SK-N-SH treated with all-trans-retinoic acid at 6 μM for 48 hours (cell line): ENCODE results near the gene MEIS1.

Source experiments
- ATAC-seq: fragments of 200-7000 bp; cut with Tn5 transposase; 3 replicates; pipeline ENCODE4 v1.9.1; 2020; ENCODE audit warnings: mild to moderate bottlenecking, moderate library complexity
- ARNTL ChIP-seq: fragments of 450-650 bp; formaldehyde crosslinking; IDR thresholded peaks from 2 replicates; pipeline ENCODE4 v1.5.0; 2020; ENCODE audit warnings: low read depth, mild to moderate bottlenecking, moderate library complexity, borderline replicate concordance
- BACH2 ChIP-seq: fragments of 250-450 bp; sonication (Bioruptor Pico); IDR thresholded peaks from 2 replicates; pipeline ENCODE4 v1.9.0; 2021; ENCODE audit warnings: mild to moderate bottlenecking, borderline replicate concordance
- CREB5 ChIP-seq: fragments of 250-450 bp; sonication (Bioruptor Pico); IDR thresholded peaks from 2 replicates; pipeline ENCODE4 v1.5.1; 2020; ENCODE audit warnings: low read depth, mild to moderate bottlenecking, moderate library complexity
- CSDC2 ChIP-seq: fragments of 250-450 bp; sonication (Bioruptor Pico); IDR thresholded peaks from 2 replicates; pipeline ENCODE4 v1.5.0; 2020; ENCODE audit warnings: mild to moderate bottlenecking, moderate library complexity
- CSRNP3 ChIP-seq: fragments of 250-450 bp; sonication (Bioruptor Pico); IDR thresholded peaks from 2 replicates; pipeline ENCODE4 v1.5.1; 2021; ENCODE audit warnings: mild to moderate bottlenecking, moderate library complexity
- ESRRG ChIP-seq: fragments of 250-450 bp; sonication (Bioruptor Pico); IDR thresholded peaks from 2 replicates; pipeline ENCODE4 v1.6.1; 2021; ENCODE audit warnings: mild to moderate bottlenecking
- GLIS3 ChIP-seq: fragments of 250-450 bp; sonication (Bioruptor Pico); IDR thresholded peaks from 2 replicates; pipeline ENCODE4 v1.5.0; 2020; ENCODE audit warnings: mild to moderate bottlenecking, moderate library complexity
- ISL1 ChIP-seq: fragments of 250-450 bp; sonication (Bioruptor Pico); IDR thresholded peaks from 2 replicates; pipeline ENCODE4 v2.1.2; 2022; ENCODE audit warnings: mild to moderate bottlenecking, moderate library complexity
- PATZ1 ChIP-seq: fragments of 250-450 bp; sonication (Bioruptor Pico); IDR thresholded peaks from 2 replicates; pipeline ENCODE4 v1.8.0; 2020; ENCODE audit warnings: mild to moderate bottlenecking, moderate library complexity, borderline replicate concordance
- POU6F1 ChIP-seq: fragments of 250-450 bp; sonication (Bioruptor Pico); IDR thresholded peaks from 2 replicates; pipeline ENCODE4 v1.8.0; 2021; ENCODE audit warnings: low read depth, mild to moderate bottlenecking, moderate library complexity, borderline replicate concordance
- RARB ChIP-seq: fragments of 250-450 bp; sonication (Bioruptor Pico); IDR thresholded peaks from 2 replicates; pipeline ENCODE4 v1.8.0; 2021; ENCODE audit warnings: mild to moderate bottlenecking, moderate library complexity
- SNAI2 ChIP-seq: fragments of 250-450 bp; sonication (Bioruptor Pico); IDR thresholded peaks from 2 replicates; pipeline ENCODE4 v1.5.0; 2020; ENCODE audit warnings: mild to moderate bottlenecking, moderate library complexity
- TCF4 ChIP-seq: fragments of 250-450 bp; sonication (Bioruptor Pico); IDR thresholded peaks from 2 replicates; pipeline ENCODE4 v1.8.0; 2021; ENCODE audit warnings: mild to moderate bottlenecking, moderate library complexity, borderline replicate concordance
- TSHZ2 ChIP-seq: fragments of 250-450 bp; sonication (Bioruptor Pico); IDR thresholded peaks from 2 replicates; pipeline ENCODE4 v1.5.0; 2020; ENCODE audit warnings: mild to moderate bottlenecking, moderate library complexity
- ZC3H10 ChIP-seq: fragments of 250-450 bp; sonication (Bioruptor Pico); IDR thresholded peaks from 2 replicates; pipeline ENCODE4 v1.5.1; 2021; ENCODE audit warnings: mild to moderate bottlenecking, moderate library complexity
- ZNF565 ChIP-seq: fragments of 450-650 bp; formaldehyde crosslinking; conservative IDR thresholded peaks from 2 replicates; pipeline ENCODE4 v1.5.0; 2020; ENCODE audit warnings: low read depth, mild to moderate bottlenecking, moderate library complexity
- ZNF8 ChIP-seq: fragments of 450-650 bp; formaldehyde crosslinking; IDR thresholded peaks from 2 replicates; pipeline ENCODE4 v1.5.0; 2020; ENCODE audit warnings: mild to moderate bottlenecking, moderate library complexity

Gene MEIS1

GRCh38 chr2:66560683-66561082 is 125.8 kb downstream of the MEIS1 start:
- no peak for ATAC-seq
- TF ChIP-seq PATZ1 (CRISPR knock-in tag): no peak
- TF ChIP-seq GLIS3 (CRISPR knock-in tag): no peak
- no peak for TF ChIP-seq ISL1 (CRISPR knock-in tag)
- TF ChIP-seq SNAI2: no peak
- TF ChIP-seq TSHZ2 (CRISPR knock-in tag): no peak
- TF ChIP-seq ESRRG: no peak
- no peak for TF ChIP-seq TCF4 (CRISPR knock-in tag)
- TF ChIP-seq CSRNP3 (CRISPR knock-in tag): no peak
- TF ChIP-seq ZC3H10 (CRISPR knock-in tag): no peak
- no peak for TF ChIP-seq BACH2 (CRISPR knock-in tag)
- no peak for TF ChIP-seq CREB5 (CRISPR knock-in tag)
- TF ChIP-seq CSDC2 (CRISPR knock-in tag): no peak

- TF ChIP-seq ARNTL (CRISPR knock-in tag) (no peak), POU6F1 (CRISPR knock-in tag) (no peak), ZNF8 (no peak), ZNF565 (CRISPR knock-in tag) (no peak), RARB (CRISPR knock-in tag) (no peak), CREB5 (CRISPR knock-in tag) (no peak), PATZ1 (CRISPR knock-in tag) (no peak), CSDC2 (CRISPR knock-in tag) (no peak)
- no peak for ATAC-seq
Observed at GRCh38 chr2:66561645-66562303, 126.8 kb downstream of the MEIS1 start.
